NCI-H69 (cell line): ENCODE results near the gene NUDT3.
A peak's percentile ranks its signal among the peaks of the same experiment; 100 is the strongest.
"Not testable (repeated sequence)": the region's sequence is repeated elsewhere in the genome, so short reads cannot be mapped to it uniquely, and the experiment has no call there.

ENCODE experiments used
- DNase-seq: peaks from one replicate; lab custom pipeline; 2025; lab: John Stamatoyannopoulos, UW

The NUDT3 gene

DNA sequence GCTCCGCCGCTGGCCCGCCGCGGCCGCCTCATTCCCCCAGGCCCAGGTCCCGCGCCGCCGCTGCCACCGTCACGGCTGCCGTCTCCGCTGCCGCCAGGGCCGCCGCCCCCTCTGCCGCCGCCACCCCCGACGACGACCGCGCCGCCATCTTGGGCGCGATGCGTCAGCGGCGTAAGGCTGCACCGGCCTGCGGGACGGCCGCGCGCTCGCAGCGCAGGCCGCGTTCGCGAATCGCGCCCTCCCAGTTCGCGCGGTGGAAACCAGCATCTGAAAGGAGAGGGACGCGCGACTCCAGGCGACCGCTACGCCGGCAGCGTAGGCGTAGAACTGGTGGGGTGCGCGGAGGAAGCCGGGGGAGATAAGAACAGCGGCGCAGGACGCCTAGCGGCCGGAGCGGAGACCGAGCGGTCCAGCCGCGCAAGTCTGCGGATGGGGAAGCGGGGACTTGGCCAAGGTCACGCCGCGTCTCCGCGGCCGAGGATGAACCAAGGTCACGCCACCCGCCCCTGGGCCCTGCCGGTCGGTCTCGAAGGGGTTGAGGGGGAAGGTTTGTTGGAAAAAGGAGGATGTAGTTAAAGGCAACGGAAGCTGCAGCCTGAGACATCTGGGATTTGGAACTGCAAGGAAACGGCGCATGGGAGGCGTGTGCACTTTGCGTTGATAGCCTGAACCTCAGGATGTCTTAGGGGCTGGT is at the start of gene NUDT3:
NUDT3 (minus strand) TSS at position 173 of the 694 bp plus-strand sequence. CDS start 307 bp downstream, outside the sequence.
- DNase-seq, result peak; percentile 95

DNA sequence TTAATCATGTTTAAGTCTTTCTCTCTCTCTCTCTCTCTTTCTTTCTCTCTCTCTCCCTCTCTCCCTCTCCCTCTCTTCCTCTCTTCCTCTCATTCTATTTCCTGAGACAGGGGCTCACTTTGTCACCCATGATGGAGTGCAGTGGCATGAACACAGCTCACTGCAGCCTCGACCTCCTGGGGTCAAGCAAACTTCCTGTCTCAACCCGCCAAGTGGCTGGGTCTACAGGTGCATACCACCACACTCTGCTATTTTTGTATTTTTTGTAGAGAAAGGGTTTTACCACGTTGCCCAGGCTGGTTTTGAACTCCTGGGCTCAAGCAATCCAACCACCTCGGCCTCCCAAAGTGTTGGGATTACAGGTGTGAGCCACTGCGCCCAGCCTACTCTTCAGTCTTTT is 49.1 kb upstream of the NUDT3 start:
- DNase-seq, result no peak

DNA sequence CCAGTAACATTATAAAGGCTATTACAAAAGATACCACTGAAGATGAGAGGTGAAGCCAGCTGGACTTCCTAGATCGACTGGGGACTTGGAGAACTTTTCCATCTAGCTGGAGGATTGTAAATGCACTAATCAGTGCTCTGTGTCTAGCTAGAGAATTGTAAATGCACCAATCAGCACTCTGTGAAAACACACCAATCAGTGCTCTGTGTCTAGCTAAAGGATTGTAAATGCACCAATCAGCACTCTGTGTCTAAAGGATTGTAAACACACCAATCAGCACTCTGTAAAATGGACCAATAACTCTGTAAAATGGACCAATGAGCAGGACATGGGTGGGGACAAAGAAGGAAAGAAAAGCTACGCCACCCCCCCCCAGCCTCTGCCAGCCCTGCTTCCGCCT is 47.0 kb upstream of the NUDT3 start:
- DNase-seq, result no peak

DNA sequence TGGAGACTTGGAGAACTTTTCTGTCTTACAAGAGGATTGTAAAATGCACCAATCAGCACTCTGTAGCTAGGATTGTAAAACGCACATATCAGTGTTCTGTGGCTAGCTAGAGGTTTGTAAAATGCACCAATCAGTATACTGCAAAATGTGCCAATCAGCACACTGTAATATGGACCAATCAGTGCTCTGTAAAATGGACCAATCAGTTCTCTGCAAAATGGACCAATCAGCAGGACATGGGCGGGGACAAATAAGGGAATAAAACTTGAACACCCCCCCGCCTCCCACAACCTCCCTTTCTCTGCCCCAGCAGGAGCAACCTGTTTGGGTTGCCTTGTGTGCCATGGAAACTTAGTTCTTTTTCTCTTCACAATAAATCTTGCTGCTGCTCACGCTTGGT is 46.2 kb upstream of the NUDT3 start:
- DNase-seq, result no peak

DNA sequence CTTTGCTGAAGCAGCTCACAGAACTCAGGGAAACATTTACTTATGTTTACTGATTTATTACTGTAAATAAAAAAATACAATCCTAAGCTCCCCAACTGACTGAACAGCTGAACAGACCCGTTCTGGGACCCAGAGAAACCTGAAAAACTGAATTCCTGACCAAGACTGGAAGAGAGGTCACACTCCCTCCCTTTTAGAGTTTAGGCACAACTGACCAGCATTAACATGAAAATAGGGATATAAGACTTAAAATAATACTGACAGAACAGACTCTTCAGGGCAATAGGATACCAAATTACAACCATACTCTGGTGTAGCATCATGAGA is 45.1 kb upstream of the NUDT3 start:
- no peak for DNase-seq

DNA sequence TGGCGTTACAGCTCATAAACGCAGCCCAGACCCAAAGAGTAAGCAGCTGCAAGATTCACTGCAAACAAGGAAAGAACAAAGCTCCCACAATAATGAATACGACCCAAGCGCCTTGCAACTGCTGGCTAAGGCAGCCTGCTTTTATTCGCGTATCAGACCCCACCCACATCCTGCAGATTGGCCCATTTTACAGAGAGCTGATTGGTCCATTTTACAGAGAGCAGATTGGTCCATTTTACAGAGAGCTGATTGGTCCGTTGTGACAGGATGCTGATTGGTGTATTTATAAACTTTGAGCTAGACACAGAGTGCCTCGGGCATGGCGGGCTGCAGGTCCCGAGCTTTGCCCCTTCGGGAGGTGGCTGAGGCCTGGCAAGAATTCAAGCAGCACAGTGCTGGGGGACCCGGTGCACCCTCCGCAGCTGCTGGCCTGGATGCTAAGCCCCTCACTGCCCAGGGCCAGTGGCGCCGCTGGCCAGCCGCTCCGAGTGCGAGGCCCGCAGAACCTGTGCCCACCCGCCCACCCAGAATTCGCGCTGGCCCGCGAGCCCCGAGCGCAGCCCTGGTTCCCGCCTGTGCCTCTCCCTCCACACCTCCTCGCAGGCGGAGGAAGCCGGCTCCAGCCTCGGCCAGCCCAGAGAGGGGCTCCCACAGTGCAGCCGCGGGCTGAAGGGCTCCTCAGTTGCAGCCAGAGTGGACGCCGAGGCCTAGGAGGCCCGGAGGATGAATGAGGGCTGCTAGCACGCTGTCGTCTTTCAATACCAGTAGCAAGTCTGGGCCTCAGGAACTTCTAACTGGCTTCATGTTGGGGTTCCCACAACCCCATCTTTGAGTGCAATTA is 44.6 kb upstream of the NUDT3 start:
- DNase-seq, result peak; percentile 27

DNA sequence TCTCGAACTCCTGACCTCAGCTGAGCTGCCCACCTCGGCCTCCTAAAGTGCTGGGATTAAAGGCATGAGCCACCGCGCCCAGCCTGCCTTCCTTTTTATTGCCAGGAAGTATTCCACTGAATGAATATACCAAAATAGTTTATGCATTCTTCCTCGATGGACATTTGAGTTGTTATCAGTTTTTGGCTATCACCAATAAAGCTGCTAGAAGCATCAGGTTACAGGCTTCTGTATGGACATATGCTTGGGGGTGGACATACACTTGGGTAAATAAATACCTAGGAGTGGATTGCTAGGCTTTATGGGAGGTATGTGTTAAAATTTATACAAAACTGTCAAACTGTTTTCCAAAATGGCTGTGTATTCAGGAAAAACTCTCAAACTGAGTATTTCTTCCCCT is 43.4 kb upstream of the NUDT3 start:
- DNase-seq, result no peak

DNA sequence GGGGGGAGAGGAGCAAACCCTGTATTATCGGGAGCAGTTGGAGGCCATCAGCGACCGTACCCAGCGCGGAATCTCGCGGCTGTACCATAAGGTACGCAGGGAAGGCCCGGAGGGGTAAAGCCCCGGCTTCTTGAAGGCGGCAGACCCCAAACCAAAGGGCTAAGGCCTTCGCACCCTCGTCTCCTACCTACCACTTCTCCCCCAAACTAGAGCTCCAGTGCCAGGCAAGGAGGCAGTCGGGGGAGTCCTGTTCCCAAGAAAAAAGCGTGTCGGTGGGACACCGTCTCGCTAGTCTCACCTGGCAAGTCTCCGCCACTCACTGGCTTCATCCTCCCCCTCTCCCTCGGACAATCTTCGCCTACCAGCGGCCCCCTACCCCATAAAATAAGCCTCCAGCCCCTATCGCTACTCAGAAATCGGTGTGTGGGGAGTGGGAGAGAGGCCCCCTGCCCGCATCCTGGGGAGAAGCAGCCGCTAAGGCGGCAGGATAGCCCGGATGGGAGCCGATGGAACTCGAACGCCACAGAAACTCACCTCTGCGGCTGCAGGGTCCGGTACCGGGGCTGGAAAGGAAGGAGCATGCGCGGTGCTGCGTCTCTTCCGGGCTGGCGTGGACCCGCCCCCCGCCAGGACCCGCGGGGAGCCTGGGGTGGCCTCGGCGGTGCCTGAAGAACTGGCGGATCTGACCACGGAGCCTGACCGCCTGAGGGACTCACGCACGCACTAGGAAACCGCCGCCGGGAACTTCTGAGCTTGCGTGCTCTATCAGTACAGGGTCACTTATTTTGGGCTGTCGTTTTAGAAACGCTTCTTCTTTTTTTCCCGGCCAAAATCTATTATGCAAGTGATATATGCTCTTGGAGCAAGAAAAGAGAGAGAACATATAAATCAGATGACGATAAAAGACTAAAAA is 33.3 kb upstream of the NUDT3 start, which contains the start of gene RPS10:
RPS10 (minus strand) TSS at position 572 of the 913 bp plus-strand sequence. CDS start 848 bp downstream, outside the sequence.
- peak; percentile 97 for DNase-seq

DNA sequence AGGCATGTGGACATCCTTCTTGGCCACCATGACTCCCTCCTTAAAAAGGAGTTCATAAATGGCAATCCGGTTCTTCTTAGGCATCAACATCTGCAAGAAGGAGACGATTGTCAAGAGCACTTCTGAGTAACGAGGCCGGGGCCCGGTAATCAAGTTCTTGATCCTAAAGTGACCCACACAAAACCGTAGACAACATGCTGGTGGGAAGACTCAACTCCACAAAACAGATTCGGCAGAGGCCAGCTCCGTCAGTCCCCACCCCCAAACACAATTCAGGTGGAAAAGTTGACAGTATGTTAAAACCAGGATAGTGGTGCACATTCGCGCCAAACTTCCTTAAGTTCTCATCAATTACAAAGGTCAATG is 32.6 kb upstream of the NUDT3 start:
- DNase-seq, result no peak

DNA sequence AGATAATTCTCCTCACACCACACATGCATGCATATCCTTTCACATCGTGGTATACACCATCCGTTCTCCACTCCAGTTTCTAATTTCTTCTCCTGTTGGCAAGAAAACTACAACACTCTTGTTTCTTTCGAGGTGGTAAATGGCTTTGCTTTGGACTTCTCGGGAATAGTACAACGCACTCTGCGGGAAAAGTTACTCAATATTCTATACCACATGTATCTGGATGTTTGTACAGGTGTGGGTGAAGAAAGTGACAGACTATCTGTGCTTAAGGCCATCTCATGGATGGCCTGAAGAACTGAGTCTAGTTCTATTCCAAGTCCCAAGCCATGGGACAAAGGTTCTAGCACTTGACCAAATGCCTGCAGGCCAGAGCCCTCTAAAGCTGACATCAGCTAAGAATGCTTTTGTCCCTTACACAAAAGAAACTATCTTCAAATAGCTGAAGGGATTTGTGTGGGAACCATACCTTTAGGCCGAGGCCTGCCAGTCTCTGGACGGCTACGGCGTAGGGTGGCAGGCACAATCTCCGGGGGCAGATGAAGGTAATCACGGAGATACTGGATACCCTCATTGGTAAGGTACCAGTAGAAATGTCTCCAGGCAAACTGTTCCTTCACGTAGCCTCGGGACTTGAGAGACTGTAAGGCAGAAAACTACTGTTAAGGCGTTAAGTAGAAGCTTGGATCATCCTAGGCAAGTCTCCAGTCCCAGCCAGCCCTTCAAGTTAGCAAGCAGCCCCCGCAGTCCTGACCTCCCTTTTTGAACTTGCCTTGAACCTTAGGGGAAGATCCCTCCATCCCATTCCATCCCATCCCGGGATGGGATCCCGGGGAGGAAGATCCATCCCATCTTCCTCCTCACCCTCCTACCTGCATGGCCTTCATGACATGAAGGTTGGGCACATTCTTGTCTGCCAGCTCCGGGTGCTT is 32.0 kb upstream of the NUDT3 start:
- DNase-seq, result no peak

DNA sequence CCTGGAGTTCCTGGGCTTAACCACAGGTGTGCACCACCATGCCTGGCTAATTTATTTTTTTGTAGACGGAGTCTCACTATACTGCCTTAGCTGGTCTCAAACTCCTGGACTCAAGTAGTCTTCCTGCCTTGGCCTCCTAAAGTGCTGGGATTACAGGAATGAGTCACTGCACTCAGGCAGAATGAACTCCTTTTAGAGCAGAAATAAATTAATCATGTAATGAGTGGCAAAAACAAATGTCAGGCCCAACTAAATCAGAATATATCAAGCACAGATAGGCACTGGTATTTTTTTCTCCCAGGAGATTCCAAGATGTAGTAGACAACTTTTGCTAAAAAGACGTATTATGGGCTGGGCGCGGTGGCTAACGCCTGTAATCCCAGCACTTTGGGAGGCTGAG is 30.8 kb upstream of the NUDT3 start:
- no peak for DNase-seq

DNA sequence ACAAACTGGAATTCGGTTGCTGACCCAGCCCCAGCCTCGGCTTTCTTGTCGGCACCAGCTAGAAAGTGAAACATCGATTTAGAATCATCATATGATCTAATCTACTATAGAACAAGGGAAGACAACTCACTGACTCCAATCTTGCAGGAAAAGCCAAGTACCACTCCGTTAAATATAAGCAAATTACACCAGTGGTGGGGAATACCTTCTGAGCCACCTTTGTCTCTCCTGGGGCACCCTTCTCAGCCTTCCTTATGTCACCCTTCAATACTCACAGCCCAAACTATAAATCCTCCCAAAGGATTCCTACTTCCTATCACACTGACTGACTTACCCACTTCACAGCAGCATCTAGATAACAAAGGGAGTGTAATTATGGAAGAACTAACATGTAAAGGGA is 25.9 kb upstream of the NUDT3 start:
- no peak for DNase-seq

DNA sequence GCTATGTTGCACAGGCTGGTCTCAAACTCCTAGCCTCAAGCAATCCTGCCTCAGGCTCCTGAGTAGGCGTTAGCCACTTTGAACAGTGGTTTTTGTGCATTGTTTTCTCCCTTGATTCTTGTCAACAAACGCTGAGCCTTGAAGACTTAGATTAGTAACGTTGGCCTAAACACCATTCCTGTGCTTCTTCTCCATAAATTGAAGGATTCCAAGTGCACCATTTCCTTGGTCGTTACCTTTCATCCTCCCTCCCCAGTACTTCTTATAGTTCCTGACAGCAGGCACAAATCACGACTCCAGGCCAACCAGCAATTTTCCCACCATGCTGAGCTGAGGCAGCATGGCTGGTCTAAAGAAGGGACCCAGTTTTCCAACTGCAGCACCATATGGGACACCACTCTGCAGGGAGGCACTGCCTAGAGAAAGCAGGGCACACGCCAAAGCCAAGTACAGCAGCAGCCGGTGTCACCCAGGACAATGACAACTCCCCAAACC is 24.5 kb upstream of the NUDT3 start:
- DNase-seq, result no peak

DNA sequence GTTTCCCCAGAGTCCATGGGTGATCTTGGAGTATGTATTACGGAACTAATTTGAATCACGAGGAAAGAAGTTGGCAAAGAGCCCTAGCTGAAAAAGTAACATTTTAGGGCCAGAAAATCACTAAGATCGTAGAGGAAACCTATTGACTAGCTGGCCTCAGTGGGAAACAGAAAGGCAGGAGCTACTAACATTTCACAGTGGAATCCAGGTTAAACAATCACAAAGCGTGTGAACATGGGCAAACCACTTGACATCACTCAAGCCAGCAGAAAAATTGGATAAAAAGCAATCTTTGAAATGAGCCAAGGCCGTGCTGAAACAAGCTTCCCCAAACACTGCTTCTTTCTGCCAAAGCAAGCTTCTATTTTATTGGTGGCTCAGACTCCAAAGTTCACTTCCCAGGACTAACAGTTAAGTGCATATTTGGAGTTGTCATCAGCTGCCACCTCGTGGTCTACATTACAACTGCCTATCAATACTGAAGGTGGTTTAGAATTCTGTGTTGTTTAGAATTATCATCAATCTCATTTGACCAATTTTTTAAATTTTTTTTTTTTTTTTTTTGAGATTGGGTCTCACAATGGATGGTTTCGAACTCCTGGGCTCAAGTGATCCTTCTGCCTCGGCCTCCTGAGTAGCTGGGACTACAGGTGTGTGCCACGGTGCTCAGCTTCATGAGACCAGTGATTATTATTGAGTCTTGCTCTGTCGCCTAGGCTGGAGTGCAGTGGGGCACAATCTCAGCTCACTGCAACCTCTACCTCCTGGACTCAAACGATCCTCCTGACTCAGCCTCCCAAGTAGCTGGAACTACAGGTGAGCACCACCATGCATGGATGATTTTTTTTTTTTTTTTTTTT is 22.8 kb upstream of the NUDT3 start:
- peak; percentile 51 for DNase-seq

DNA sequence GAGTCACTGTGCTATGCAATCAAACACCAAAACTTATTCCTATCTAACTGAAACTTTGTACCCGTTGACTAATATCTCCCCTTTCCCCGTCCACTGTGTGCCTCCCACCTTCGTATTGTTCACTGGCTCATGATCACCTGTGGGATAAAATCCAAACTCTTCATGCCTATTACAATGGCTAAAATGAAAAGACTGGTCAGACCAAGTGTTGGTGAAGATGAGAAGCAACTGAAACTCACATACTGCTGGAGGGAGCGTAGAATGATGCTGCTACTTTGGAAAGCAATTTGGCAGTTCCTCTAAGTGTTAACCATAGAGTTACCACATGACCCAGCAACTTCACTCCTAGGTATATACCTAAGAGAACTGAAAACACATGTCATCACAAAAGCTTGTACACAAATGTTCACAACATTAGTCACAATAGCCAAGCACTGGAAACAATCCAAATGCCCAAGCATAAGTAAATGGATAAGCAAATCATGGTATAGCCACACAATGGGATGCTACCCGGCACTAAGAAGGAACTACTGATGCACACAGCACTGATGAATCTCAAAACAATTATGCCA is 20.3 kb upstream of the NUDT3 start:
- DNase-seq, result no peak

DNA sequence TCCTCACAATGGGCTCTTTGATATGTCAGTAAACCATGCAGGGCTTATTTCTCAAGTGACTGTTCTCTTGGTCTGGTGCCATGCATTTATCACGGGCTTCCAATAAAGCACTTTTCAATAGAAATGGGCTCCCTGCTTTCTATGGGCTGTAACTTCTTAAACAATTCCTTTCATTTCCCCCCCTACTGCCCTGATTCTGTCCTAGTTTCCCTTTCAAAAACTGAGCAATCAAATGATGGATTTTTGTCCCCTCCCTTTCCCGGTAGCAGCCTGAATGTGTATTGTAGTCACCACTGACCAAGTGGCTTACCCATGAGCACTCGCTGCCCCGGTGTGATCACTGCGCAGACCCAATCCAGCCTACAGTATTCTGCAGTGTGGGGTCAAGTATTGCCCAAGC is 19.5 kb upstream of the NUDT3 start:
- no peak for DNase-seq

DNA sequence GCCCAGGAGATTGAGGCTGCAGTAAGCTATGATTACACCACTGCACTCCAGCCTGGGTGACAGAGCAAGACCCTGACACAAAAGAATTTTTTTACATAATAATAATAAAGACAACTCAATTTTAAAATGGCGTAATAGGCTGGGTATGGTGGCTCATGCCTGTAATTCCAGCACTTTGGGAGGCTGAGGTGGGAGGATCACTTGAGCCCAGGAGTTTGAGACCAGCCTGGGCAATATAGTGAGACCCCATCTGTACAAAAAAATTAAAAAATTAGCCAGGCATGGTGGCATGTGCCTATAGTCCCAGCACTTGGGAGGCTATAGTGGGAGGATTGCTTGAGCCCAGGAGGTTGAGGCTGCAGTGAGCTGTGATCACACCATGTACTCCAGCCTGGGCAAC is 15.4 kb upstream of the NUDT3 start:
- not testable (repeated sequence) for DNase-seq

DNA sequence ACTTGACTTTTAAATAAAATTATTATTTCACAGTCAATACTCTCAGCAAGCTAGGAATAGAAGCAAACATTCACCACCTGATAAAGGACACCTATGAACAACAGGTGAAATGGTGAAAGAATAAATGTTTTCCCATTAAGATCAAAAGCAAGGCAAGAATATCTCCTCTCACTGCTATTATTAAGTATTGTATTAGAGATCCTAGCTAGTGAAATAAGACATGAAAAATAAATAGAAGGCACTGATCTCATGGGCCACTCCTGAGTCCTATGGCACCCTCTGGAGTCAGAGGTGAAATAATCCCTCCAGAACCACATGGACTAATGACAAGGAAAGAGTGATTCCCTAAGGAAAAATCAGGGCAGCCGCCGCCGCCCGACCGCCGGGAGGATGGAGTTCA is 4.0 kb upstream of the NUDT3 start:
- no peak for DNase-seq

DNA sequence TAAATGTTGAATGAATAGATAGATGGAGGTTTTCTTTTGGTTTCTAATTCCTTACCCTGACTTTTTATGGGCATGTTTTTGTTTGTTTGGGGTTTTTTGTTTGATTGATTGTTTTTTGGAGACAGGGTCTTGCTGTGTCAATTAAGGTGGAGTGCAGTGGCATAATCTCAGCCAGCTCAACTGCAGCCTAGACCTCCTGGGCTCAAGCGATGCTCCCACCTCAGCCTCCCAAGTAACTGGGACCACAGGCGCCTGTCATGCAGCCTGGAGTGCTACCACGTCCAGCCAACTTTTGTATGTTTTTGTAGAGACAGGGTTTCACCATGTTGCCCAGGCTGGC is 1.5 kb upstream of the NUDT3 start:
- no peak for DNase-seq
